Stomach (tissue), 9 donors: ENCODE results near the gene TNNC2. TPM values are rescaled to one million over a fixed set of nuclear protein-coding genes. Genes with fewer than 3 reads are reported as not detected.
A peak's percentile ranks its signal among the peaks of the same experiment; 100 is the strongest.

Experiments
- DNase-seq, 2 donors: peaks; one replicate each; pipeline versions ENCODE4 v3.0.0 to v3.0.0-alpha.2; 2013 to 2019
- H3K27ac ChIP-seq, 5 donors: fragments of 200-600 bp in 4 of 5; sonication (generic) in 4 of 5; one replicate each; pipeline ENCODE4 v1.5.1; 2013 to 2019; ENCODE audit warnings: mild to moderate bottlenecking in 1 of 5, moderate library complexity in 1 of 5
- H3K27me3 ChIP-seq, 3 donors: fragments of 200-600 bp; sonication (generic); one replicate each; pipeline ENCODE4 v1.5.1; 2017 to 2019; ENCODE audit warnings: mixed run types in 1 of 3
- H3K36me3 ChIP-seq, 4 donors: fragments of 200-600 bp; sonication (generic); 1 replicate in 3 of 4; 2 replicates in 1 of 4; pipeline ENCODE4 v1.5.1; 2016 to 2019
- H3K4me1 ChIP-seq, 4 donors: fragments of 200-600 bp; sonication (generic); one replicate each; pipeline ENCODE4 v1.5.1; 2016 to 2019
- H3K4me3 ChIP-seq, 4 donors: fragments of 200-600 bp; sonication (generic) in 3 of 4; one replicate each; pipeline ENCODE4 v1.5.1; 2016 to 2019; ENCODE audit warnings: mild to moderate bottlenecking in 1 of 4
- H3K9me3 ChIP-seq, 4 donors: fragments of 200-600 bp; sonication (generic); one replicate each; pipeline ENCODE4 v1.5.1; 2016 to 2019
- CTCF ChIP-seq, 7 experiments: fragments of 450-650 bp in 4 of 7; fragments of 200-600 bp in 3 of 7; sonication (generic) in 3 of 7; IDR thresholded peaks; one replicate each; pipeline ENCODE4 v1.5.1; 2016 to 2019; ENCODE audit warnings: antibody characterized with exemption in 7 of 7, control low read depth in 2 of 7, mild to moderate bottlenecking in 1 of 7
- EP300 ChIP-seq: sonication (generic); formaldehyde crosslinking; IDR thresholded peaks from one replicate; pipeline ENCODE4 v1.6.1; 2017; ENCODE audit warnings: antibody characterized with exemption
- POLR2A ChIP-seq, 4 donors: fragments of 450-650 bp; IDR thresholded peaks; one replicate each; pipeline ENCODE4 v1.6.1; 2016; ENCODE audit warnings: antibody characterized with exemption in 4 of 4, control low read depth in 2 of 4, mild to moderate bottlenecking in 1 of 4, moderate library complexity in 1 of 4
- POLR2AphosphoS5 ChIP-seq, 3 donors: sonication (generic); formaldehyde crosslinking; IDR thresholded peaks; one replicate each; pipeline ENCODE4 v1.6.1; 2016; ENCODE audit warnings: antibody characterized with exemption in 3 of 3
- WGBS, 5 donors: extraction: QIAGEN DNeasy Blood & Tissue Kit in 3 of 5; methylation state at CpG; one replicate each; pipeline versions ENCODE4 v1.1.5 to v1.1.7; 2013 to 2018; 5-methylcytosine and 5-hydroxymethylcytosine counted together
- intact Hi-C: fragments of 100-400 bp; cut with DNase I; formaldehyde crosslinking; loops from one replicate; pipeline ENCODE4 v1.15.1; 2023; ENCODE audit warnings: low total_unique reads
- polyA plus RNA-seq, 3 donors: library from polyadenylated mRNA; stranded (reverse); fragments of 200-250 nt; gene quantifications; one replicate each; pipeline ENCODE4 v1.2.3, GENCODE V29; 2013
- total RNA-seq, 5 donors: library from RNA; depleted of rRNA; stranded (reverse); fragments of >200 nt; gene quantifications; one replicate each; pipeline versions ENCODE4 v1.1.0 to v1.2.3, GENCODE V29; 2014 to 2016
- donor health status: healthy with polysubstance abuse.
- donor health status: Bipolar disorder and iron deficiency.
- donor health status: healthy.

The TNNC2 gene
- total and polyA plus RNA-seq, 8 donors, result 3.0 to 12.4 (median 4.9) TPM; not detected in 5

- Histone ChIP-seq H3K4me3 (peak overlapping the region; percentile 23 to 39 (median 27)), H3K9me3 (no peaks in the 10 kb centered on the region), H3K27me3 (peaks cover 0 to 37% (median 22%) of the 10 kb centered on the region in 3 donors), H3K27ac (no peak overlapping the region), H3K4me1 (peaks cover 17 to 45% (median 29%) of the 10 kb centered on the region in 4 donors), H3K36me3 (no peaks in the 10 kb centered on the region)
- intact Hi-C loops, result no loop called here
- 14 to 21% (median 17%) methylated on average over 34 to 57 of the region's 57 CpGs for WGBS, 5 donors
- peak; percentile 62 to 77 for DNase-seq
- TF ChIP-seq EP300, result no peak
- peak in 4 of 7 experiments; percentile 12 to 47 (median 26) for TF ChIP-seq CTCF (IDR thresholded peaks at IDR 0.05)
- TF ChIP-seq POLR2AphosphoS5 (IDR thresholded peaks at IDR 0.05), result peak in 1 of 3 donors; percentile 29
Measured at GRCh38 chr20:45823949-45824835, 2.9 kb downstream of the TNNC2 start.

GRCh38 chr20:45822857-45823256, 4.3 kb downstream of the TNNC2 start:
- TF ChIP-seq POLR2A (IDR thresholded peaks at IDR 0.05), result no peak
- no peak for TF ChIP-seq POLR2AphosphoS5 (IDR thresholded peaks at IDR 0.05)
- TF ChIP-seq EP300, result no peak
- no peak for TF ChIP-seq CTCF (IDR thresholded peaks at IDR 0.05)
- Histone ChIP-seq H3K27ac (no peak overlapping the region), H3K36me3 (no peaks in the 10 kb centered on the region), H3K4me3 (peak overlapping the region in 2 of 4 donors; percentile 7 to 29), H3K9me3 (no peaks in the 10 kb centered on the region), H3K4me1 (peaks cover 17 to 48% (median 29%) of the 10 kb centered on the region in 4 donors), H3K27me3 (peaks cover 0 to 37% (median 22%) of the 10 kb centered on the region in 3 donors)
- intact Hi-C loops, result no loop called here
- 5 to 13% (median 6%) methylated on average over 6 to 24 of the region's 24 CpGs for WGBS, 5 donors
- DNase-seq, result peak; percentile 54 to 82

DNA sequence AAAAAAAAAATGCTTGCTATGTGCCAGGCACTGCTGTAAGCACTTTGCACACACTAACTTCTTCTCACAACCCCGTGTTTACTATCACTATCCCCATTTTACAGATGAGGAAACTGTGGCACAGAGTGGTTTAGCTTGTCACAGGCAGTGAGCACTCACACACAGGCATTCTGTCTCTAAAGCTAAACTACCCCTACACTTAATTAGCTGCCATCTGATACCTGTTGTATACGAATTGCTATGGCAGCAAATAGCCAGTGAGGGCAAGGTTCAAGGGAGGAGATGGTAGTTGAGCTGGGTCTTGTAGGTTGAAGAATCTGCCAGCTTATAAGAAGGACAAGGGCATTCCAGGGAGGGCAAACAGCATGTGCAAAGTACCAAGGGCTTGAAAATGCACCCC, 5.2 kb downstream of the TNNC2 start:
- Histone ChIP-seq H3K4me3 (no peak overlapping the region), H3K36me3 (no peaks in the 10 kb centered on the region), H3K27ac (no peak overlapping the region), H3K4me1 (peaks cover 17 to 53% (median 30%) of the 10 kb centered on the region in 4 donors), H3K9me3 (no peaks in the 10 kb centered on the region), H3K27me3 (peaks cover 0 to 37% (median 22%) of the 10 kb centered on the region in 3 donors)
- no peak for DNase-seq
- intact Hi-C loops, result no loop called here
- WGBS, 5 donors, result 61 to 64% (median 63%) methylated on average over 2 of the region's 2 CpGs
- TF ChIP-seq CTCF (IDR thresholded peaks at IDR 0.05) (no peak), POLR2A (IDR thresholded peaks at IDR 0.05) (no peak), EP300 (no peak), POLR2AphosphoS5 (IDR thresholded peaks at IDR 0.05) (no peak)

GRCh38 chr20:45819466-45819865, 7.6 kb downstream of the TNNC2 start:
- intact Hi-C loops, result loop anchor here (10.0 kb wide), 1 partner anchor 145 kb away; no protein-coding TSS in a partner anchor
- no peaks in the 10 kb centered on the region for H3K9me3 ChIP-seq
- TF ChIP-seq EP300 (no peak), POLR2AphosphoS5 (IDR thresholded peaks at IDR 0.05) (no peak), POLR2A (IDR thresholded peaks at IDR 0.05) (no peak), CTCF (IDR thresholded peaks at IDR 0.05) (no peak)
- H3K27ac ChIP-seq, result no peak overlapping the region
- no peak overlapping the region for H3K4me3 ChIP-seq
- DNase-seq, result no peak
- 87 to 95% (median 95%) methylated on average over 4 of the region's 4 CpGs for whole genome bisulfite sequencing, 5 donors
- no peaks in the 10 kb centered on the region for H3K36me3 ChIP-seq
- peaks cover 0 to 33% (median 22%) of the 10 kb centered on the region in 3 donors for H3K27me3 ChIP-seq
- H3K4me1 ChIP-seq, result peaks cover 17 to 37% (median 23%) of the 10 kb centered on the region in 4 donors
